K562 (cell line): Measurements from ENCODE around the gene HRG. TPM values are rescaled to one million over a fixed set of nuclear protein-coding genes. Genes with fewer than 3 reads are reported as not detected.

Experiments used
- ATAC-seq: fragments of 200-7000 bp; cut with Tn5 transposase; 3 replicates; pipeline ENCODE4 v1.9.1; 2020; ENCODE audit warnings: moderate library complexity
- BruUV-seq: library from RNA; stranded (reverse); fragments of 400-500 nt; replicated peaks from 2 replicates; lab custom pipeline; 2021; lab: Mats Ljungman, UMichigan
- CTCF ChIA-PET: fragments of 300-600 bp; formaldehyde crosslinking; extraction: SDS; loops from one replicate; lab custom pipeline; 2021; ENCODE audit warnings: low intra/inter-chr PET ratio; lab: Yijun Ruan, JAX
- POLR2A ChIA-PET: fragments of 300-600, 350-650 bp; sonication (Branson Sonifier 250); formaldehyde crosslinking; extraction: SDS; loops from one replicate; lab custom pipeline; 2021; ENCODE audit warnings: antibody characterized with exemption, inconsistent platforms; lab: Yijun Ruan, JAX
- DNase-seq, 4 experiments: peaks; one replicate each; pipeline versions ENCODE4 v3.0.0 to v3.0.0-alpha.2; 2011 to 2018; ENCODE audit warnings: low spot score in 3 of 4, mixed read lengths in 3 of 4; ENCODE audit errors: extremely low read depth in 1 of 4
- FAIRE-seq: peaks from 2 replicates; lab custom pipeline; 2011; peaks lifted over from hg19 to GRCh38; lab: Jason Lieb, UNC
- H2AFZ ChIP-seq: 2 replicates; pipeline ENCODE4 v1.6.0; 2011; ENCODE audit warnings: low read depth, low read length, control low read depth, inconsistent platforms
- H3K27ac ChIP-seq: fragments of 200-600 bp; 3 replicates; pipeline ENCODE4 v1.8.0; 2011; ENCODE audit warnings: low read depth, mild to moderate bottlenecking, control low read depth, inconsistent platforms, low read length, moderate library complexity, mixed read lengths; ENCODE audit errors: extremely low read depth
- H3K27me3 ChIP-seq, 2 experiments: fragments of 300-600 bp in 1 of 2; 2 replicates in 1 of 2; 3 replicates in 1 of 2; pipeline versions ENCODE4 v1.6.0 to v1.8.0; 2011; ENCODE audit warnings: inconsistent platforms in 2 of 2, low read length in 2 of 2, mild to moderate bottlenecking in 1 of 2, mixed read lengths in 1 of 2, moderate library complexity in 1 of 2; ENCODE audit not compliant: control insufficient read depth in 2 of 2, insufficient read depth in 2 of 2
- H3K36me3 ChIP-seq: fragments of 300-600 bp; 3 replicates; pipeline ENCODE4 v1.8.0; 2011; ENCODE audit warnings: mild to moderate bottlenecking, low read length, inconsistent platforms; ENCODE audit not compliant: control insufficient read depth, insufficient read depth
- H3K4me1 ChIP-seq, 2 experiments: fragments of 200-600 bp in 1 of 2; replicated peaks in 1 of 2; 2 replicates in 1 of 2; 3 replicates in 1 of 2; pipeline versions ENCODE4 v1.5.1 to v1.8.0; 2011; ENCODE audit warnings: inconsistent platforms in 2 of 2, low read length in 2 of 2, mild to moderate bottlenecking in 1 of 2, mixed read lengths in 1 of 2, moderate library complexity in 1 of 2; ENCODE audit not compliant: control insufficient read depth in 2 of 2, insufficient read depth in 2 of 2
- H3K4me2 ChIP-seq: 2 replicates; pipeline ENCODE4 v1.6.1; 2011; ENCODE audit warnings: low read length, control low read depth, inconsistent platforms, mixed read lengths; ENCODE audit not compliant: insufficient read depth
- H3K4me3 ChIP-seq: fragments of 200-600 bp; sonication (generic), shearing (Covaris generic); 2 replicates; pipeline ENCODE4 v1.5.1; 2016; ENCODE audit warnings: control low read depth, inconsistent platforms
- H3K79me2 ChIP-seq: fragments of 200-600 bp; 3 replicates; pipeline ENCODE4 v1.8.0; 2011; ENCODE audit warnings: low read length, inconsistent platforms; ENCODE audit not compliant: control insufficient read depth, insufficient read depth
- H3K9ac ChIP-seq, 2 experiments: 2 replicates each; pipeline versions ENCODE4 v1.6.0 to v1.6.1; 2011; ENCODE audit warnings: low read depth in 2 of 2, low read length in 2 of 2, control low read depth in 1 of 2, inconsistent platforms in 1 of 2, mild to moderate bottlenecking in 1 of 2, mixed read lengths in 1 of 2; ENCODE audit not compliant: insufficient read depth in 1 of 2
- H3K9me1 ChIP-seq: one replicate; pipeline ENCODE4 v1.6.0; 2011; ENCODE audit warnings: inconsistent platforms, mild to moderate bottlenecking, low read length, moderate library complexity; ENCODE audit not compliant: control insufficient read depth, insufficient read depth
- H3K9me3 ChIP-seq: replicated peaks from 2 replicates; pipeline ENCODE4 v1.5.1; 2011; ENCODE audit warnings: low read depth, low read length, inconsistent platforms; ENCODE audit not compliant: control insufficient read depth, insufficient read depth
- H4K20me1 ChIP-seq: replicated peaks from 2 replicates; pipeline ENCODE4 v1.6.1; 2011; ENCODE audit warnings: low read length, inconsistent platforms, mixed read lengths; ENCODE audit not compliant: control insufficient read depth, insufficient read depth
- ETV6 ChIP-seq, 3 experiments: fragments of 150-350 bp in 1 of 3; sonication (generic) in 1 of 3; formaldehyde crosslinking in 1 of 3; IDR thresholded peaks; 2 replicates each; pipeline versions ENCODE4 v1.6.1 to v1.8.0; 2014 to 2022; ENCODE audit warnings: borderline replicate concordance in 2 of 3, low read depth in 2 of 3, antibody characterized with exemption in 1 of 3, low read length in 1 of 3, mild to moderate bottlenecking in 1 of 3, missing genetic modification reagents in 1 of 3
- GTF2E2 ChIP-seq: fragments of 200-800 bp; sonication (Bioruptor generic); IDR thresholded peaks from 2 replicates; pipeline ENCODE4 v1.6.1; 2016; ENCODE audit warnings: missing genetic modification characterization, missing compliant biosample characterization
- POLR2A ChIP-seq: fragments of 450-650 bp; conservative IDR thresholded peaks from 2 replicates; pipeline ENCODE4 v1.6.1; 2016
- ZNF212 ChIP-seq: fragments of 450-650 bp; formaldehyde crosslinking; IDR thresholded peaks from 2 replicates; pipeline ENCODE4 v1.4.0; 2020; ENCODE audit warnings: mild to moderate bottlenecking
- WGBS: fragments of 100-300 bp; shearing (Covaris generic); methylation state at CpG from one replicate; pipeline ENCODE4 v1.1.6; 2016; ENCODE audit warnings: low coverage, mixed read lengths; ENCODE audit not compliant: insufficient coverage; ENCODE audit errors: missing lambda C conversion rate; 5-methylcytosine and 5-hydroxymethylcytosine counted together
- in situ Hi-C: fragments of 300-500 bp; cut with MboI; formaldehyde crosslinking; loops from 4 replicates; pipeline ENCODE4 v1.15.0; 2018; ENCODE audit warnings: inconsistent platforms, mixed read lengths
- intact Hi-C: fragments of 100-400 bp; cut with micrococcal nuclease; formaldehyde crosslinking; loops from 2 replicates; pipeline ENCODE4 v1.14.2; 2022
- polyA plus RNA-seq, 8 experiments: library from polyadenylated mRNA; depleted of rRNA in 4 of 8; stranded (reverse) in 5 of 8; unstranded in 3 of 8; fragments of >200 nt; fragmentation: Nextera tagmentation in 2 of 8; fragmentation: Illumina TruSeq in 1 of 8; extraction: Ambion mirVana in 2 of 8; extraction: Trizol in 1 of 8; gene quantifications; 2 replicates each; pipeline versions ENCODE4 v1.2.1 to v1.2.3, GENCODE V29; 2011 to 2014; ENCODE audit warnings: inconsistent platforms in 1 of 8, missing spikeins in 1 of 8
- small RNA-seq: library from RNA; depleted of rRNA; stranded (forward); fragments of <200 nt; gene quantifications from one replicate; pipeline ENCODE3, GENCODE V24; 2014
- total RNA-seq, 7 experiments: library from RNA; depleted of rRNA in 6 of 7; stranded (reverse); fragments of >200 nt in 6 of 7; fragmentation: Illumina TruSeq in 2 of 7; extraction: Trizol in 2 of 7; gene quantifications; 2 replicates each; pipeline versions ENCODE4 v1.2.1 to v1.2.3, GENCODE V29; 2011 to 2021; ENCODE audit warnings: low replicate concordance in 1 of 7
- TF ChIP-seq, protein P1 (sequence below): fragments of 250-450 bp; sonication (Bioruptor Pico); IDR thresholded peaks from 2 replicates; pipeline ENCODE4 v1.8.0; 2022; ENCODE audit warnings: inconsistent platforms
- TF ChIP-seq, protein P2 (sequence below): fragments of 250-450 bp; sonication (Bioruptor Pico); IDR thresholded peaks from 2 replicates; pipeline ENCODE4 v1.4.0; 2020; ENCODE audit warnings: mild to moderate bottlenecking, moderate library complexity

Gene HRG
- total and polyA plus RNA-seq, 9 of the 15 experiments (the other 6 are each of a cell fraction or from before 2014, with no cell fraction given) = not detected

- no peak overlapping the region for H3K4me3 ChIP-seq
- no peaks in the 10 kb centered on the region for H3K9me3 ChIP-seq
- ATAC-seq = peak; percentile 53
- H3K4me1 ChIP-seq = no peaks in the 10 kb centered on the region; a peak in 1 of 5 replicates
- H3K27ac ChIP-seq = no peak overlapping the region
- DNase-seq = no peak
- peaks cover 12 to 15% of the 10 kb centered on the region in 2 experiments; a peak in 4 of 5 replicates for H3K27me3 ChIP-seq
- 14% methylated on average over 12 of the region's 12 CpGs for WGBS
- FAIRE-seq = no peak
- H3K9me1 ChIP-seq = no peaks in the 10 kb centered on the region
- no peaks in the 10 kb centered on the region for H3K36me3 ChIP-seq
- in situ Hi-C loops = no loop called here
- H3K9ac ChIP-seq = no peak overlapping the region
- ChIA-PET CTCF (no interaction called here), POLR2A (interaction anchor here (1.0 to 1.2 kb wide), 2 partner anchors 59 to 61 kb away, joined by 3 read pairs; partner anchors contain the start of gene EIF4A2)
- no TSS peak for BruUV-seq
- H3K79me2 ChIP-seq = no peaks in the 10 kb centered on the region
- TF ChIP-seq, protein P1, sequence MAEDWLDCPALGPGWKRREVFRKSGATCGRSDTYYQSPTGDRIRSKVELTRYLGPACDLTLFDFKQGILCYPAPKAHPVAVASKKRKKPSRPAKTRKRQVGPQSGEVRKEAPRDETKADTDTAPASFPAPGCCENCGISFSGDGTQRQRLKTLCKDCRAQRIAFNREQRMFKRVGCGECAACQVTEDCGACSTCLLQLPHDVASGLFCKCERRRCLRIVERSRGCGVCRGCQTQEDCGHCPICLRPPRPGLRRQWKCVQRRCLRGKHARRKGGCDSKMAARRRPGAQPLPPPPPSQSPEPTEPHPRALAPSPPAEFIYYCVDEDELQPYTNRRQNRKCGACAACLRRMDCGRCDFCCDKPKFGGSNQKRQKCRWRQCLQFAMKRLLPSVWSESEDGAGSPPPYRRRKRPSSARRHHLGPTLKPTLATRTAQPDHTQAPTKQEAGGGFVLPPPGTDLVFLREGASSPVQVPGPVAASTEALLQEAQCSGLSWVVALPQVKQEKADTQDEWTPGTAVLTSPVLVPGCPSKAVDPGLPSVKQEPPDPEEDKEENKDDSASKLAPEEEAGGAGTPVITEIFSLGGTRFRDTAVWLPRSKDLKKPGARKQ = no peak
- TF ChIP-seq, protein P2, sequence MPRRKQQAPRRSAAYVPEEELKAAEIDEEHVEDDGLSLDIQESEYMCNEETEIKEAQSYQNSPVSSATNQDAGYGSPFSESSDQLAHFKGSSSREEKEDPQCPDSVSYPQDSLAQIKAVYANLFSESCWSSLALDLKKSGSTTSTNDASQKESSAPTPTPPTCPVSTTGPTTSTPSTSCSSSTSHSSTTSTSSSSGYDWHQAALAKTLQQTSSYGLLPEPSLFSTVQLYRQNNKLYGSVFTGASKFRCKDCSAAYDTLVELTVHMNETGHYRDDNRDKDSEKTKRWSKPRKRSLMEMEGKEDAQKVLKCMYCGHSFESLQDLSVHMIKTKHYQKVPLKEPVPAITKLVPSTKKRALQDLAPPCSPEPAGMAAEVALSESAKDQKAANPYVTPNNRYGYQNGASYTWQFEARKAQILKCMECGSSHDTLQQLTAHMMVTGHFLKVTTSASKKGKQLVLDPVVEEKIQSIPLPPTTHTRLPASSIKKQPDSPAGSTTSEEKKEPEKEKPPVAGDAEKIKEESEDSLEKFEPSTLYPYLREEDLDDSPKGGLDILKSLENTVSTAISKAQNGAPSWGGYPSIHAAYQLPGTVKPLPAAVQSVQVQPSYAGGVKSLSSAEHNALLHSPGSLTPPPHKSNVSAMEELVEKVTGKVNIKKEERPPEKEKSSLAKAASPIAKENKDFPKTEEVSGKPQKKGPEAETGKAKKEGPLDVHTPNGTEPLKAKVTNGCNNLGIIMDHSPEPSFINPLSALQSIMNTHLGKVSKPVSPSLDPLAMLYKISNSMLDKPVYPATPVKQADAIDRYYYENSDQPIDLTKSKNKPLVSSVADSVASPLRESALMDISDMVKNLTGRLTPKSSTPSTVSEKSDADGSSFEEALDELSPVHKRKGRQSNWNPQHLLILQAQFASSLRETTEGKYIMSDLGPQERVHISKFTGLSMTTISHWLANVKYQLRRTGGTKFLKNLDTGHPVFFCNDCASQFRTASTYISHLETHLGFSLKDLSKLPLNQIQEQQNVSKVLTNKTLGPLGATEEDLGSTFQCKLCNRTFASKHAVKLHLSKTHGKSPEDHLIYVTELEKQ (CRISPR knock-in tag) = no peak
- TF ChIP-seq ETV6 (IDR thresholded peaks at IDR 0.05; ENCODE audit: borderline replicate concordance in 1 of 2, low read depth in 2 of 2, low read length in 1 of 2) (no peak), ETV6 (CRISPR knock-in tag; IDR thresholded peaks at IDR 0.05; ENCODE audit: borderline replicate concordance) (no peak), ZNF212 (no peak), GTF2E2 (tag) (no peak), POLR2A (no peak)
- H3K4me2 ChIP-seq = no peak overlapping the region
- intact Hi-C loops = no loop called here
- H4K20me1 ChIP-seq = no peaks in the 10 kb centered on the region; the same call in 1 of the 2 replicates
- H2AFZ ChIP-seq = no peak overlapping the region
Measured at GRCh38 chr3:186724911-186725310, 59.1 kb downstream of the HRG start.

Small RNA genes within 50 kb of the gene (small RNA-seq; reads per million reads assigned to genes)
- gene RF00017 = not detected

Other genes starting within 250 kb of the HRG start
Only the 7 nearest of the 9 such genes appear.
- 2.1 and 3.8 TPM in 2 replicates for gene CRYGS, start 121.6 kb upstream of the HRG start, total RNA-seq (2014; rRNA removed)
- 2.0 and 2.4 TPM in 2 replicates for gene CRYGS, start 121.6 kb upstream of the HRG start, total RNA-seq (2014; rRNA removed; fragmentation: Illumina TruSeq; extraction: Trizol)
- 1.8 and 1.9 TPM in 2 replicates for gene CRYGS, start 121.6 kb upstream of the HRG start, total RNA-seq (2015; rRNA removed; fragmentation: Illumina TruSeq; extraction: Trizol)
- gene CRYGS, start 121.6 kb upstream of the HRG start, total RNA-seq (2021) = 1.5 and 1.6 TPM in 2 replicates
- gene CRYGS, start 121.6 kb upstream of the HRG start, polyA plus RNA-seq (2011; rRNA removed) = 3.5 and 5.5 TPM in 2 replicates
- gene CRYGS, start 121.6 kb upstream of the HRG start, polyA plus RNA-seq (2014; fragmentation: Illumina TruSeq; extraction: Trizol) = 1.0 and 1.8 TPM in 2 replicates
- gene CRYGS, start 121.6 kb upstream of the HRG start, polyA plus RNA-seq (2014; fragmentation: Nextera tagmentation; extraction: Ambion mirVana) = 1 to 10 TPM; 1.9 to 2.0 TPM
- gene CRYGS, start 121.6 kb upstream of the HRG start, polyA plus RNA-seq (2014; rRNA removed) = 3.0 and 3.7 TPM in 2 replicates
- gene TBCCD1, start 98.7 kb upstream of the HRG start, total RNA-seq (2014; rRNA removed) = 17.7 and 22.7 TPM in 2 replicates
- gene TBCCD1, start 98.7 kb upstream of the HRG start, total RNA-seq (2014; rRNA removed; fragmentation: Illumina TruSeq; extraction: Trizol) = 26.2 and 26.8 TPM in 2 replicates
- 21.1 and 21.2 TPM in 2 replicates for gene TBCCD1, start 98.7 kb upstream of the HRG start, total RNA-seq (2015; rRNA removed; fragmentation: Illumina TruSeq; extraction: Trizol)
- gene TBCCD1, start 98.7 kb upstream of the HRG start, total RNA-seq (2021) = 18.4 and 20.9 TPM in 2 replicates
- 26.0 and 31.1 TPM in 2 replicates for gene TBCCD1, start 98.7 kb upstream of the HRG start, polyA plus RNA-seq (2011; rRNA removed)
- gene TBCCD1, start 98.7 kb upstream of the HRG start, polyA plus RNA-seq (2014; fragmentation: Illumina TruSeq; extraction: Trizol) = 18.4 and 22.2 TPM in 2 replicates
- 10 to 100 TPM; 18.9 to 21.4 TPM for gene TBCCD1, start 98.7 kb upstream of the HRG start, polyA plus RNA-seq (2014; fragmentation: Nextera tagmentation; extraction: Ambion mirVana)
- gene TBCCD1, start 98.7 kb upstream of the HRG start, polyA plus RNA-seq (2014; rRNA removed) = 16.2 and 17.9 TPM in 2 replicates
- gene DNAJB11, start 95.3 kb upstream of the HRG start, total RNA-seq (2014; rRNA removed) = 68.1 and 71.4 TPM in 2 replicates
- 63.8 and 65.7 TPM in 2 replicates for gene DNAJB11, start 95.3 kb upstream of the HRG start, total RNA-seq (2014; rRNA removed; fragmentation: Illumina TruSeq; extraction: Trizol)
- 67.1 and 67.7 TPM in 2 replicates for gene DNAJB11, start 95.3 kb upstream of the HRG start, total RNA-seq (2015; rRNA removed; fragmentation: Illumina TruSeq; extraction: Trizol)
- gene DNAJB11, start 95.3 kb upstream of the HRG start, total RNA-seq (2021) = 44.4 and 49.3 TPM in 2 replicates
- gene DNAJB11, start 95.3 kb upstream of the HRG start, polyA plus RNA-seq (2011; rRNA removed) = 29.9 and 40.1 TPM in 2 replicates
- gene DNAJB11, start 95.3 kb upstream of the HRG start, polyA plus RNA-seq (2014; fragmentation: Illumina TruSeq; extraction: Trizol) = 48.7 and 63.9 TPM in 2 replicates
- gene DNAJB11, start 95.3 kb upstream of the HRG start, polyA plus RNA-seq (2014; fragmentation: Nextera tagmentation; extraction: Ambion mirVana) = 10 to 100 TPM; 14.8 to 16.7 TPM
- 74.7 and 77.0 TPM in 2 replicates for gene DNAJB11, start 95.3 kb upstream of the HRG start, polyA plus RNA-seq (2014; rRNA removed)
- not detected in 2 replicates for gene AHSG, start 53.0 kb upstream of the HRG start, total RNA-seq (2014; rRNA removed)
- gene AHSG, start 53.0 kb upstream of the HRG start, total RNA-seq (2014; rRNA removed; fragmentation: Illumina TruSeq; extraction: Trizol) = not detected in 2 replicates
- not detected in 2 replicates for gene AHSG, start 53.0 kb upstream of the HRG start, total RNA-seq (2015; rRNA removed; fragmentation: Illumina TruSeq; extraction: Trizol)
- 0.69 and 1.2 TPM in 2 replicates for gene AHSG, start 53.0 kb upstream of the HRG start, total RNA-seq (2021)
- gene AHSG, start 53.0 kb upstream of the HRG start, polyA plus RNA-seq (2011; rRNA removed) = not detected in 2 replicates
- not detected in 2 replicates for gene AHSG, start 53.0 kb upstream of the HRG start, polyA plus RNA-seq (2014; fragmentation: Illumina TruSeq; extraction: Trizol)
- gene AHSG, start 53.0 kb upstream of the HRG start, polyA plus RNA-seq (2014; fragmentation: Nextera tagmentation; extraction: Ambion mirVana) = not detected
- gene AHSG, start 53.0 kb upstream of the HRG start, polyA plus RNA-seq (2014; rRNA removed) = not detected in 2 replicates
- gene FETUB, start 25.6 kb upstream of the HRG start, total RNA-seq (2014; rRNA removed) = not detected in 2 replicates
- not detected in 2 replicates for gene FETUB, start 25.6 kb upstream of the HRG start, total RNA-seq (2014; rRNA removed; fragmentation: Illumina TruSeq; extraction: Trizol)
- gene FETUB, start 25.6 kb upstream of the HRG start, total RNA-seq (2015; rRNA removed; fragmentation: Illumina TruSeq; extraction: Trizol) = not detected in 2 replicates
- not detected in 2 replicates for gene FETUB, start 25.6 kb upstream of the HRG start, total RNA-seq (2021)
- gene FETUB, start 25.6 kb upstream of the HRG start, polyA plus RNA-seq (2011; rRNA removed) = not detected in 2 replicates
- not detected in 2 replicates for gene FETUB, start 25.6 kb upstream of the HRG start, polyA plus RNA-seq (2014; fragmentation: Illumina TruSeq; extraction: Trizol)
- gene FETUB, start 25.6 kb upstream of the HRG start, polyA plus RNA-seq (2014; fragmentation: Nextera tagmentation; extraction: Ambion mirVana) = not detected
- gene FETUB, start 25.6 kb upstream of the HRG start, polyA plus RNA-seq (2014; rRNA removed) = not detected in 2 replicates
- gene KNG1, start 51.3 kb downstream of the HRG start, total RNA-seq (2014; rRNA removed) = not detected in 2 replicates
- not detected in 2 replicates for gene KNG1, start 51.3 kb downstream of the HRG start, total RNA-seq (2014; rRNA removed; fragmentation: Illumina TruSeq; extraction: Trizol)
- gene KNG1, start 51.3 kb downstream of the HRG start, total RNA-seq (2015; rRNA removed; fragmentation: Illumina TruSeq; extraction: Trizol) = not detected in 2 replicates
- 0.07 and 0.09 TPM in 2 replicates for gene KNG1, start 51.3 kb downstream of the HRG start, total RNA-seq (2021)
- not detected in 2 replicates for gene KNG1, start 51.3 kb downstream of the HRG start, polyA plus RNA-seq (2011; rRNA removed)
- gene KNG1, start 51.3 kb downstream of the HRG start, polyA plus RNA-seq (2014; fragmentation: Illumina TruSeq; extraction: Trizol) = not detected in 2 replicates
- gene KNG1, start 51.3 kb downstream of the HRG start, polyA plus RNA-seq (2014; fragmentation: Nextera tagmentation; extraction: Ambion mirVana) = not detected
- gene KNG1, start 51.3 kb downstream of the HRG start, polyA plus RNA-seq (2014; rRNA removed) = not detected in 2 replicates
- gene EIF4A2, start 117.6 kb downstream of the HRG start, total RNA-seq (2014; rRNA removed) = 307 and 311 TPM in 2 replicates
- 509 and 525 TPM in 2 replicates for gene EIF4A2, start 117.6 kb downstream of the HRG start, total RNA-seq (2014; rRNA removed; fragmentation: Illumina TruSeq; extraction: Trizol)
- gene EIF4A2, start 117.6 kb downstream of the HRG start, total RNA-seq (2015; rRNA removed; fragmentation: Illumina TruSeq; extraction: Trizol) = 454 and 491 TPM in 2 replicates
- gene EIF4A2, start 117.6 kb downstream of the HRG start, total RNA-seq (2021) = 314 and 345 TPM in 2 replicates
- gene EIF4A2, start 117.6 kb downstream of the HRG start, polyA plus RNA-seq (2011; rRNA removed) = 610 and 754 TPM in 2 replicates
- gene EIF4A2, start 117.6 kb downstream of the HRG start, polyA plus RNA-seq (2014; fragmentation: Illumina TruSeq; extraction: Trizol) = 348 and 435 TPM in 2 replicates
- gene EIF4A2, start 117.6 kb downstream of the HRG start, polyA plus RNA-seq (2014; fragmentation: Nextera tagmentation; extraction: Ambion mirVana) = 100 to 1,000 TPM; 329 to 333 TPM
- 486 and 488 TPM in 2 replicates for gene EIF4A2, start 117.6 kb downstream of the HRG start, polyA plus RNA-seq (2014; rRNA removed)